A673 (cell line): Measurements from ENCODE around the gene TBC1D9.

Experiments used
- CTCF ChIP-seq: fragments of 300-800, 200-600 bp; sonication (generic); conservative IDR thresholded peaks from 2 replicates; pipeline ENCODE4 v1.5.1; 2017; ENCODE audit warnings: low read depth, mild to moderate bottlenecking, antibody characterized with exemption, low read length, moderate library complexity, mixed read lengths
- EZH2 ChIP-seq: fragments of 200-600 bp; sonication (generic); IDR thresholded peaks from 2 replicates; pipeline ENCODE4 v1.6.1; 2017; ENCODE audit warnings: borderline replicate concordance, low read depth, mild to moderate bottlenecking, mixed read lengths, antibody characterized with exemption, low read length; ENCODE audit not compliant: poor library complexity, severe bottlenecking

- TF ChIP-seq CTCF = no peak
- no peak for TF ChIP-seq EZH2
These were observed 80.5 kb downstream of the TBC1D9 start for GRCh38 chr4:140675599-140676231.
